Mesenteric fat pad (tissue), 1 donor: ENCODE data around the gene BSDC1. TPM values are rescaled to one million over a fixed set of nuclear protein-coding genes. Genes with fewer than 3 reads are reported as not detected.

ENCODE experiments used
- total RNA-seq: library from RNA; stranded (reverse); fragmentation: NEBNext Ultra II Directional; extraction: Animal tissue kit (Norgen Biotek cat#: 25700); gene quantifications from one replicate; pipeline ENCODE4 v1.2.1, GENCODE V29; 2021
- donor health status: DM: yes; HTN: yes; CAD: no.

The BSDC1 gene
- total RNA-seq, 1 donor from 2014 or later, result 63.2 TPM

Other genes with a start within 250 kb of the BSDC1 start
- gene TXLNA, start 214.8 kb downstream of the BSDC1 start, total RNA-seq, result 54.5 TPM
- gene CCDC28B, start 193.8 kb downstream of the BSDC1 start, total RNA-seq, result 3.5 TPM
- gene IQCC, start 188.8 kb downstream of the BSDC1 start, total RNA-seq, result 0.67 TPM
- not detected for gene DCDC2B, start 185.4 kb downstream of the BSDC1 start, total RNA-seq
- 18.4 TPM for gene TMEM234, start 172.1 kb downstream of the BSDC1 start, total RNA-seq
- gene EIF3I, start 172.0 kb downstream of the BSDC1 start, total RNA-seq, result 160 TPM
- gene FAM167B, start 147.2 kb downstream of the BSDC1 start, total RNA-seq, result 7.5 TPM
- gene LCK, start 143.2 kb downstream of the BSDC1 start, total RNA-seq, result 1.8 TPM
- 32.3 TPM for gene HDAC1, start 102.4 kb downstream of the BSDC1 start, total RNA-seq
- gene MARCKSL1, start 58.2 kb downstream of the BSDC1 start, total RNA-seq, result 51.8 TPM
- gene FAM229A, start 32.0 kb downstream of the BSDC1 start, total RNA-seq, result 6.2 TPM
- 1.2 TPM for gene TSSK3, start 31.9 kb downstream of the BSDC1 start, total RNA-seq
- gene ZBTB8B, start 70.6 kb upstream of the BSDC1 start, total RNA-seq, result not detected
- 6.8 TPM for gene ZBTB8A, start 145.0 kb upstream of the BSDC1 start, total RNA-seq